ENCODE results near the gene GABARAPL1.
"Not testable (repeated sequence)": the region's sequence is repeated elsewhere in the genome, so short reads cannot be mapped to it uniquely, and the experiment has no call there.

The GABARAPL1 gene

DNA sequence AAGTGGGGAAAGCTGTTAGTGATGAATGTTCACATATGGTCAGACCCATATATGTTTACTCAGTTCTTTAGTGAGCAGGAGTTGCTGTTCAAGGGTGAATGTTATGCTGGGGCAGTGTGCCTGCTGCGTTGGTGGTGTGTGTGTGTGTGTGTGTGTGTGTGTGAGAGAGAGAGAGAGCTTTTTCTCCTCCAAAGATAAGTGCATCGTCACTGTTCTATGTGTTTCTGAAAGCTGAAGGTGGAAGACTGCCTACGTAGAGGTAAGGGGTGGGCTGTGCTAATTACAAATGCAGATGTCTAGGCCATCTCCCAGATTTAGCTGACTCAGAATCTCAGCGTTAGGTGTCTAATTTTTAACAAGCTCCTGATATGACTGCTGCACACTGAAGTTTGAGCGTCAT lies 10.5 kb downstream of the GABARAPL1 start:
- Histone ChIP-seq H3K27ac (no peak overlapping the region), H3K4me1 (ENCODE audit: low read depth, poor library complexity, severe bottlenecking) (no peaks in the 10 kb centered on the region), H3K79me2 (ENCODE audit: insufficient read depth, low read depth) (no peaks in the 10 kb centered on the region), H3K36me3 (ENCODE audit: insufficient read depth) (no peaks in the 10 kb centered on the region), H3K27me3 (ENCODE audit: insufficient read depth, low read depth) (no peaks in the 10 kb centered on the region), H3K4me2 (no peak overlapping the region), H3K4me3 (IDR thresholded peaks at IDR 0.05; ENCODE audit: insufficient read depth, low read depth, low read length) (no peak overlapping the region), H4K20me1 (ENCODE audit: insufficient read depth) (no peaks in the 10 kb centered on the region), H3K9ac (no peak overlapping the region), H2AFZ (ENCODE audit: low read depth) (no peak overlapping the region)
- TF ChIP-seq, protein P1, sequence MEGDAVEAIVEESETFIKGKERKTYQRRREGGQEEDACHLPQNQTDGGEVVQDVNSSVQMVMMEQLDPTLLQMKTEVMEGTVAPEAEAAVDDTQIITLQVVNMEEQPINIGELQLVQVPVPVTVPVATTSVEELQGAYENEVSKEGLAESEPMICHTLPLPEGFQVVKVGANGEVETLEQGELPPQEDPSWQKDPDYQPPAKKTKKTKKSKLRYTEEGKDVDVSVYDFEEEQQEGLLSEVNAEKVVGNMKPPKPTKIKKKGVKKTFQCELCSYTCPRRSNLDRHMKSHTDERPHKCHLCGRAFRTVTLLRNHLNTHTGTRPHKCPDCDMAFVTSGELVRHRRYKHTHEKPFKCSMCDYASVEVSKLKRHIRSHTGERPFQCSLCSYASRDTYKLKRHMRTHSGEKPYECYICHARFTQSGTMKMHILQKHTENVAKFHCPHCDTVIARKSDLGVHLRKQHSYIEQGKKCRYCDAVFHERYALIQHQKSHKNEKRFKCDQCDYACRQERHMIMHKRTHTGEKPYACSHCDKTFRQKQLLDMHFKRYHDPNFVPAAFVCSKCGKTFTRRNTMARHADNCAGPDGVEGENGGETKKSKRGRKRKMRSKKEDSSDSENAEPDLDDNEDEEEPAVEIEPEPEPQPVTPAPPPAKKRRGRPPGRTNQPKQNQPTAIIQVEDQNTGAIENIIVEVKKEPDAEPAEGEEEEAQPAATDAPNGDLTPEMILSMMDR (conservative IDR thresholded peaks at IDR 0.05; ENCODE audit: low read depth, low read length): no peak

DNA sequence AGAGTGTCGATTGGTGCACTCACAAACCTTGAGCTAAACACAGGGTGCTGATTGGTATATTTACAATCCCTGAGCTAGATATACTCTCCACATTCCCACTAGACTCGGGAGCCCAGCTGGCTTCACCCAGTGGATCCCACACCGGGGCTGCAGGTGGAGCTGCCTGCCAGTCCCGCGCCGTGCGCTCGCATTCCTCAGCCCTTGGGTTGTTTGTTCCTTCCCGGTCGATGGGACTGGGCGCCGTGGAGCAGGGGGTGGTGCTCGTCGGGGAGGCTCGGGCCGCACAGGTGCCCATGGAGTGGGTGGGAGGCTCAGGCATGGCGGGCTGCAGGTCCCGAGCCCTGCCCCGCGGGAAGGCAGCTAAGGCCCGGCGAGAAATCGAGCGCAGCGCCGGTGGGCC lies 12.7 kb downstream of the GABARAPL1 start:
- not testable (repeated sequence) for H3K4me2 ChIP-seq; H3K27me3 ChIP-seq (ENCODE audit: insufficient read depth, low read depth); H2AFZ ChIP-seq (ENCODE audit: low read depth); H3K4me3 ChIP-seq (IDR thresholded peaks at IDR 0.05; ENCODE audit: insufficient read depth, low read depth, low read length); H3K9ac ChIP-seq; H3K27ac ChIP-seq; H3K36me3 ChIP-seq (ENCODE audit: insufficient read depth); H3K79me2 ChIP-seq (ENCODE audit: insufficient read depth, low read depth); H3K4me1 ChIP-seq (ENCODE audit: low read depth, poor library complexity, severe bottlenecking); H4K20me1 ChIP-seq (ENCODE audit: insufficient read depth)

DNA sequence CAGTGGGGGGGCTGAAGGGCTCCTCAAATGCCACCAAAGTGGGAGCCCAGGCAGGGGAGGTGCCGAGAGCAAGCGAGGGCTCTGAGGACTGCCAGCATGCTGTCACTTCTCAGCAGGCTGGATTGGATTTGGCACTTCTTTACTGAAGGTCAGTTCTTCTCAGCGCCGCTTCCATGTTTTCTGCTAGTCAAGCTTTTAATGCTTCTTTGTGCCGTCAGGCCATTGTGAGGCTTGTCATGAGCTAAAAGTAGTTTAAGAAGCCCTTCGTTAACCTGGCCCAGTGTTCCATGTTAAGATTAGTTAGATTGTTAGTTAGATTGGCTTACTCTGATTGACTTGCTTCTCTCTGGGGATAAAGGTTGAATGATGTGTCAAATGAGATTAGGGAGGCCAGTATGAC lies 13.4 kb downstream of the GABARAPL1 start:
- TF ChIP-seq, protein P1 (conservative IDR thresholded peaks at IDR 0.05; ENCODE audit: low read depth, low read length): no peak
- Histone ChIP-seq H4K20me1 (ENCODE audit: insufficient read depth) (no peaks in the 10 kb centered on the region), H3K9ac (no peak overlapping the region), H3K79me2 (ENCODE audit: insufficient read depth, low read depth) (no peaks in the 10 kb centered on the region), H3K27me3 (ENCODE audit: insufficient read depth, low read depth) (no peaks in the 10 kb centered on the region), H3K27ac (no peak overlapping the region), H3K36me3 (ENCODE audit: insufficient read depth) (no peaks in the 10 kb centered on the region), H2AFZ (ENCODE audit: low read depth) (no peak overlapping the region), H3K4me2 (no peak overlapping the region), H3K4me1 (ENCODE audit: low read depth, poor library complexity, severe bottlenecking) (no peaks in the 10 kb centered on the region), H3K4me3 (IDR thresholded peaks at IDR 0.05; ENCODE audit: insufficient read depth, low read depth, low read length) (no peak overlapping the region)

DNA sequence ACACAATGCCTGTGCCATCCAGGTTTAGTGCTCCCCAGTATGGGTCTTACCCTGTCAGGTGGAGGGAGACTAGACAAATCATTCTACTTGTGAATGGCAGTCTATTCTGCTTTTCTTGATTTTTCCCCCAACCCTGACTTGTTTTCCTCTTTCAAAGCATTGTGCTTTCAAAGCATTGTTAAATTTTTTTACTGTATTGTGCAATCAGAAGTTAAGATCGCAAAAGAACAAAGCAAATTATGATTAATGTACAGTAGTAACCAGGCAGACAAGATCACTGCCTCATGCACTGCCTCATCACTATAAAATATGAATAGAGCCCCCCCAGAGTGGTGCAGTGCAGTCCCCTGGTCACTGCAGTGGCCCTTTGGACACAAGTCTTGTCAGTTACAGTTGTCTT lies 14.1 kb downstream of the GABARAPL1 start:
- no peak overlapping the region for H3K9ac ChIP-seq
- H3K79me2 ChIP-seq (ENCODE audit: insufficient read depth, low read depth): no peaks in the 10 kb centered on the region
- H4K20me1 ChIP-seq (ENCODE audit: insufficient read depth): no peaks in the 10 kb centered on the region
- H3K27ac ChIP-seq: no peak overlapping the region
- no peaks in the 10 kb centered on the region for H3K4me1 ChIP-seq (ENCODE audit: low read depth, poor library complexity, severe bottlenecking)
- no peak overlapping the region for H3K4me3 ChIP-seq (IDR thresholded peaks at IDR 0.05; ENCODE audit: insufficient read depth, low read depth, low read length)
- TF ChIP-seq, protein P1 (conservative IDR thresholded peaks at IDR 0.05; ENCODE audit: low read depth, low read length): no peak
- no peak overlapping the region for H2AFZ ChIP-seq (ENCODE audit: low read depth)
- H3K4me2 ChIP-seq: no peak overlapping the region
- H3K36me3 ChIP-seq (ENCODE audit: insufficient read depth): no peaks in the 10 kb centered on the region
- H3K27me3 ChIP-seq (ENCODE audit: insufficient read depth, low read depth): no peaks in the 10 kb centered on the region

DNA sequence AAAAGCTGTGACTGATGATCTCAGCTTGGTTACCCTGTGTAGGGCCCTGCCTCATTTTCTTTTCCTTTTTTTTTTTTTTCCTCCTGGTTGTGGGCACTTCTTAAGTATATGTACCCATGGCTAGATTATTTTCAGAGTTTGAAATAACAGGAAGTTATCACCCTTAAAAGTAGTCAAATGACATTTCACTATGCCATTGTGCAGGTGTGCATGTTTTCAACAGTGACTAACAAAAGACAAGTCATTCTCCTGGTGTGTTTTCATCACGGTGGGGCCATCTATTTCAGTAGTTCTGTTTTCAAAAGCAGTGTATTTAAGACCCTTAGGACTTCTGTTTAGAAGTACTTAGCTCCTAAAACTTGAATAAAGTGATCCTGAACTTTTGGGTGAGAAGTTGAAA lies 15.0 kb downstream of the GABARAPL1 start:
- Histone ChIP-seq H3K27me3 (ENCODE audit: insufficient read depth, low read depth) (no peaks in the 10 kb centered on the region), H3K36me3 (ENCODE audit: insufficient read depth) (no peaks in the 10 kb centered on the region), H2AFZ (ENCODE audit: low read depth) (no peak overlapping the region), H3K9ac (no peak overlapping the region), H3K27ac (no peak overlapping the region), H3K4me2 (no peak overlapping the region), H3K4me1 (ENCODE audit: low read depth, poor library complexity, severe bottlenecking) (no peaks in the 10 kb centered on the region), H4K20me1 (ENCODE audit: insufficient read depth) (no peaks in the 10 kb centered on the region), H3K79me2 (ENCODE audit: insufficient read depth, low read depth) (no peaks in the 10 kb centered on the region), H3K4me3 (IDR thresholded peaks at IDR 0.05; ENCODE audit: insufficient read depth, low read depth, low read length) (no peak overlapping the region)
- TF ChIP-seq, protein P1 (conservative IDR thresholded peaks at IDR 0.05; ENCODE audit: low read depth, low read length): no peak

Data from KMS-11 (cell line).